ENCODE results near the gene PPP6R2. TPM values are rescaled to one million over a fixed set of nuclear protein-coding genes. Genes with fewer than 3 reads are reported as not detected.

The PPP6R2 gene
- total RNA-seq, 4 donors from 2014 or later: 65.7 to 103 (median 74.0) TPM

- intact Hi-C loops (cut with DNase I): no loop called here
- Histone ChIP-seq H3K4me1 (peaks cover 58 to 77% of the 10 kb centered on the region in 2 donors), H3K36me3 (no peaks in the 10 kb centered on the region), H3K4me3 (replicated peaks in 1 of 3) (no peak overlapping the region), H3K9me3 (no peaks in the 10 kb centered on the region), H3K27ac (peak overlapping the region; percentile 80 to 92 (median 86)), H3K27me3 (no peaks in the 10 kb centered on the region)
- WGBS, 2 donors: 82 to 89% methylated on average over 5 to 6 of the region's 8 CpGs
- TF ChIP-seq, protein P1, sequence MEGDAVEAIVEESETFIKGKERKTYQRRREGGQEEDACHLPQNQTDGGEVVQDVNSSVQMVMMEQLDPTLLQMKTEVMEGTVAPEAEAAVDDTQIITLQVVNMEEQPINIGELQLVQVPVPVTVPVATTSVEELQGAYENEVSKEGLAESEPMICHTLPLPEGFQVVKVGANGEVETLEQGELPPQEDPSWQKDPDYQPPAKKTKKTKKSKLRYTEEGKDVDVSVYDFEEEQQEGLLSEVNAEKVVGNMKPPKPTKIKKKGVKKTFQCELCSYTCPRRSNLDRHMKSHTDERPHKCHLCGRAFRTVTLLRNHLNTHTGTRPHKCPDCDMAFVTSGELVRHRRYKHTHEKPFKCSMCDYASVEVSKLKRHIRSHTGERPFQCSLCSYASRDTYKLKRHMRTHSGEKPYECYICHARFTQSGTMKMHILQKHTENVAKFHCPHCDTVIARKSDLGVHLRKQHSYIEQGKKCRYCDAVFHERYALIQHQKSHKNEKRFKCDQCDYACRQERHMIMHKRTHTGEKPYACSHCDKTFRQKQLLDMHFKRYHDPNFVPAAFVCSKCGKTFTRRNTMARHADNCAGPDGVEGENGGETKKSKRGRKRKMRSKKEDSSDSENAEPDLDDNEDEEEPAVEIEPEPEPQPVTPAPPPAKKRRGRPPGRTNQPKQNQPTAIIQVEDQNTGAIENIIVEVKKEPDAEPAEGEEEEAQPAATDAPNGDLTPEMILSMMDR (IDR thresholded peaks at IDR 0.05): no peak
- no peak for TF ChIP-seq POLR2A (IDR thresholded peaks at IDR 0.05)
- no peak for DNase-seq
These were observed 140.4 kb downstream of the PPP6R2 start for GRCh38 chr22:50483556-50483955.

DNA sequence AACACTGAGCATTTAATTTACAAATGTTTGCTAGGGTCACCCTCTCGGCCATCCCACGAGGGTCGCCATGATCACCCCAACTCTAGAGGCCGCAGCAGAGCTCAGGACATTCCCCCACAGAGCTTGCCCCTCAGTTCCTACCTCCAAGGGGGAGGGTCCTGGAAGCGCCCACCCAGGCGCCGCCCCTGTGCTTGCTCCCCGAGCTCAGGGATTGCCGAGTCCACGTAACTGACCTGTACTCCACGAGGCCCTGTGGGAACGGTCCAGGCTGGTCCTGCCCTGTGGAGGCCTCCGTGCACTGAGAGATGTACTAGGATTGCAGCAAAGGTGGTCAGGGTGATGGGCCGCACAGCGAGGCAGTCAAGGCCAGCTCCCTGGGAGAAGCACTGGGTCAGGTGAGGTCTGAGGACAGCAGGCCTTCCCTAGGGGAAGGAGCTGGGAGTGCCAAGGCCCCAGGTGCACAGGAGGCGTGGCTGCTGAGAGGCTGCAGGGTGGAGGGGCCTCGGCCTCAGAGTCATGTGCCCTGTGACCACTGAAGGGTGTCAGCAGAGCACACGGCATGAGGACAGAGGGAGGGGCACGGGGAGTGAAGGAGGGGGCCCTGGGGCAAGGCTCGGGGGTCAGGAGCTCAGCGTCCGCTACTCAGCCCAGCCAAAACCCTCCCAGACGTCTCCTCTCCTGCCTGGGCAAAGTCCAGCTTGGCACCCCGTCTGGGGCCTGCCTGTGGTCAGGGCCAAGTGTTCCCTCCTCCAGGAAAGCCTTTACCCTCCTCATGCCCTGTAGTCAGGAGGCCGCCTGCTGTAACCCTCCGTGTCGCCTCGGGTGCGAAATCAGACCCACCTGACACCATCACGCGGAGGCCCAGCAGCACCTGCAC is 141.1 kb downstream of the PPP6R2 start:
- Histone ChIP-seq H3K27me3 (no peaks in the 10 kb centered on the region), H3K4me1 (peaks cover 57 to 77% of the 10 kb centered on the region in 2 donors), H3K4me3 (replicated peaks in 1 of 3) (no peak overlapping the region), H3K9me3 (no peaks in the 10 kb centered on the region), H3K27ac (peak overlapping the region; percentile 80 to 92 (median 86)), H3K36me3 (no peaks in the 10 kb centered on the region)
- TF ChIP-seq, protein P1 (IDR thresholded peaks at IDR 0.05): peak in 3 of 6 experiments; percentile 12 to 36 (median 30)
- TF ChIP-seq POLR2A (IDR thresholded peaks at IDR 0.05): peak in 1 of 2 donors; percentile 77
- 33 to 67% methylated on average over 6 to 22 of the region's 31 CpGs for WGBS, 2 donors
- DNase-seq: peak; percentile 96 to 98
- intact Hi-C loops (cut with DNase I): no loop called here

DNA sequence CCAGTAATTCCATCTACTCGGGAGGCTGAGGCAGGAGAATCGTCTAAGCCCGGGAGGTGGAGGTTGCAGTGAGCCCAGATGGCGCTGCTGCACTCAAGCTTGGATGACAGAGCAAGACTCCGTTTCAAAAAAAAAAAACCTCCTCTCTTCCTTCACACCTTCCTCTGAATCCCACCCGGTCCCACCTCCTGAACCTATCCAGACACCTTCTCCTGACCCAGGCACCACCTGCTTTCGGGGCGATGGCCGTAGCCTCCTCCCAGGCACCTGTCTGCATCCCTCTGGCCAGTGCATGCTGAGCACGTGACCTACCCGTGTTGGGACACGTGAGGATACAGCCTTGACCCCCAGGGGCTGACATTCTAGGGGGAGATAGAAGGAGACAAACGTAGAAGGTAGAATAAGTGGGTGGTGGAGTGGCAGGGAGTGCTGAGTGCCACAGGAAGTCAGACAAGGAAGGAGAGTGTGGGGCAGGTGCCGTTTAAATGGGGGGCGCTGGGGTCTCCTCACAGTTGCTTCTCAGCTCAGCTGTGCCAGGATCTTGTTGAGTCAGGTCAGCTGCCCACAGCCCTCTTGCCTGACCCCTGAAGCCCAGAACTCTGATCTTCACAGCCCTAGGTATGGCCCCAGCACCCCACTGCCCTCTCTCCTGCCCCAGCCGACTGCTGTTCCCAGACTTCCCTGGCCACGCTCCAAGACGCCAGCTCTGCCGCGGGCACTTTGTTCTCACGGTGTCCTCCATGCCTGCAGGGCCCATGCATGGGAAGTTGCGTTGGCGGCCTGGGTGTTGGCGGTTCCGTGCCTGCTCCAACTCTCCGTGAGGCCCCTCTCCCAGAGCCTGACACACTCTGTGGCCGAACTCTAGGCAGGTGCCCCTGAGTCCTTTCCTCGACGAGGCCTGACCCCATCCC is 142.3 kb downstream of the PPP6R2 start:
- Histone ChIP-seq H3K4me3 (replicated peaks in 1 of 3) (no peak overlapping the region), H3K27ac (peak overlapping the region; percentile 80 to 92 (median 86)), H3K27me3 (no peaks in the 10 kb centered on the region), H3K36me3 (no peaks in the 10 kb centered on the region), H3K4me1 (peaks cover 48 to 73% of the 10 kb centered on the region in 2 donors), H3K9me3 (no peaks in the 10 kb centered on the region)
- TF ChIP-seq, protein P1 (IDR thresholded peaks at IDR 0.05): no peak
- no peak for TF ChIP-seq POLR2A (IDR thresholded peaks at IDR 0.05)
- peak; percentile 89 to 90 for DNase-seq
- WGBS, 2 donors: 57 to 61% methylated on average over 25 to 28 of the region's 29 CpGs
- intact Hi-C loops (cut with DNase I): no loop called here

- Histone ChIP-seq H3K9me3 (no peaks in the 10 kb centered on the region), H3K36me3 (no peaks in the 10 kb centered on the region), H3K4me3 (replicated peaks in 1 of 3) (no peak within 1 kb of the TSS), H3K4me1 (peaks cover 47 to 68% of the 10 kb centered on the region in 2 donors), H3K27ac (peak within 1 kb of the TSS; percentile 80 to 92 (median 86)), H3K27me3 (no peaks in the 10 kb centered on the region)
- DNase-seq: peak; percentile 75 to 87
- intact Hi-C loops (cut with DNase I): no loop called here
- TF ChIP-seq POLR2A (IDR thresholded peaks at IDR 0.05): peak in 1 of 2 donors; percentile 37
- TF ChIP-seq, protein P1 (IDR thresholded peaks at IDR 0.05): no peak
- 20 to 40% methylated on average over 6 to 7 of the region's 23 CpGs for WGBS, 2 donors
These were observed 143.6 kb downstream of the PPP6R2 start, which contains the start of gene MIOX for GRCh38 chr22:50486561-50487289. Gene MIOX (plus strand): TSS chr22:50486859. CDS start chr22:50486898, 39 bp downstream.

All from thyroid gland (tissue), 4 donors.